HG02588 (cell line): ENCODE results near the gene UBP1.
"Not testable (repeated sequence)": the region's sequence is repeated elsewhere in the genome, so short reads cannot be mapped to it uniquely, and the experiment has no call there.

Experiments
- ATAC-seq: cut with Tn5 transposase; IDR thresholded peaks from one replicate; pipeline ENCODE4 v1.9.1; 2021; ENCODE audit warnings: mild to moderate bottlenecking, moderate library complexity; ENCODE audit not compliant: unreplicated experiment

UBP1 gene

GRCh38 chr3:33437556-33438283 is 2.5 kb downstream of the UBP1 start:
- ATAC-seq: no peak

- no peak for ATAC-seq
Observed at GRCh38 chr3:33433843-33434242, 6.4 kb downstream of the UBP1 start.

- ATAC-seq: no peak
Observed at GRCh38 chr3:33430571-33430970, 9.6 kb downstream of the UBP1 start.

GRCh38 chr3:33430061-33430460 is 10.1 kb downstream of the UBP1 start:
- ATAC-seq: no peak

- ATAC-seq: not testable (repeated sequence)
Observed at GRCh38 chr3:33429306-33429705, 10.9 kb downstream of the UBP1 start.

GRCh38 chr3:33428734-33429133 is 11.5 kb downstream of the UBP1 start:
- no peak for ATAC-seq

GRCh38 chr3:33426630-33427317 is 13.4 kb downstream of the UBP1 start:
- ATAC-seq: no peak

GRCh38 chr3:33426068-33426467 is 14.1 kb downstream of the UBP1 start:
- ATAC-seq: no peak

- no peak for ATAC-seq
Observed at GRCh38 chr3:33425453-33425852, 14.8 kb downstream of the UBP1 start.

- no peak for ATAC-seq
Observed at GRCh38 chr3:33424606-33425452, 15.4 kb downstream of the UBP1 start.

- ATAC-seq: no peak
Observed at GRCh38 chr3:33420966-33421365, 19.2 kb downstream of the UBP1 start.

- no peak for ATAC-seq
Observed at GRCh38 chr3:33419948-33420347, 20.3 kb downstream of the UBP1 start.

- no peak for ATAC-seq
Observed at GRCh38 chr3:33417066-33417673, 23.0 kb downstream of the UBP1 start.

- not testable (repeated sequence) for ATAC-seq
Observed at GRCh38 chr3:33410816-33411215, 29.4 kb downstream of the UBP1 start.

GRCh38 chr3:33403756-33404155 is 36.4 kb downstream of the UBP1 start:
- no peak for ATAC-seq

- no peak for ATAC-seq
Observed at GRCh38 chr3:33402936-33403335, 37.3 kb downstream of the UBP1 start.

GRCh38 chr3:33401781-33402180 is 38.4 kb downstream of the UBP1 start:
- ATAC-seq: no peak

- ATAC-seq: no peak
Observed at GRCh38 chr3:33398410-33398809, 41.8 kb downstream of the UBP1 start.

- ATAC-seq: no peak
Observed at GRCh38 chr3:33395900-33396299, 44.3 kb downstream of the UBP1 start.

- ATAC-seq: no peak
Observed at GRCh38 chr3:33394403-33395054, 45.7 kb downstream of the UBP1 start.

GRCh38 chr3:33392703-33393125 is 47.5 kb downstream of the UBP1 start:
- ATAC-seq: no peak
